Adrenal gland (tissue), 5 donors: ENCODE measurements around the gene SF3B3.

Experiments used
- POLR2A ChIP-seq, 2 donors: fragments of 450-650 bp; IDR thresholded peaks; one replicate each; pipeline ENCODE4 v1.6.1; 2017; ENCODE audit warnings: antibody characterized with exemption in 2 of 2, mild to moderate bottlenecking in 2 of 2, moderate library complexity in 1 of 2
- TF ChIP-seq, protein P1 (sequence below), 6 experiments: fragments of 450-650 bp in 4 of 6; fragments of 200-600 bp in 2 of 6; sonication (generic) in 1 of 6; IDR thresholded peaks; 1 replicate in 5 of 6; 2 replicates in 1 of 6; pipeline versions ENCODE4 v1.5.1 to v1.8.0; 2016 to 2021; ENCODE audit warnings: antibody characterized with exemption in 6 of 6, mild to moderate bottlenecking in 2 of 6, moderate library complexity in 1 of 6
- donor health status: DM: no; HTN: no; CAD: no.

DNA sequence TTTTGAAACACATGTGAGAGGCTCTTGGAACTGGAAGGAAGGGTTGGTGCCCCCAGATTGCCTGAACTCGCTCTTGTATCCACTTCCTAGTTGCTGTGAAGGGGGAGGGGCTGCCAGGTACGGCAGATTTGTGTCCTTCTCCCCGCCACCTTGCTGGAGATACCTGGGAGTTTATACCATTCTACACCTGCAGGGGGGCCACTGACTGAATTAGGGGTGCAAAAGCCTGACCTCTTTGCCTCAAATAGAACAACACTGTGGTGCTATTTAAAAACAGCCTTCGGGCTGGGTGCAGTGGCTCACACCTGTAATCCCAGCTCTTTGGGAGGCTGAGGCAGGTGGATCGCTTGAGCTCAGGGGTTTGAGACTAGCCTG lies 87.6 kb downstream of the SF3B3 start:
- TF ChIP-seq, protein P1, sequence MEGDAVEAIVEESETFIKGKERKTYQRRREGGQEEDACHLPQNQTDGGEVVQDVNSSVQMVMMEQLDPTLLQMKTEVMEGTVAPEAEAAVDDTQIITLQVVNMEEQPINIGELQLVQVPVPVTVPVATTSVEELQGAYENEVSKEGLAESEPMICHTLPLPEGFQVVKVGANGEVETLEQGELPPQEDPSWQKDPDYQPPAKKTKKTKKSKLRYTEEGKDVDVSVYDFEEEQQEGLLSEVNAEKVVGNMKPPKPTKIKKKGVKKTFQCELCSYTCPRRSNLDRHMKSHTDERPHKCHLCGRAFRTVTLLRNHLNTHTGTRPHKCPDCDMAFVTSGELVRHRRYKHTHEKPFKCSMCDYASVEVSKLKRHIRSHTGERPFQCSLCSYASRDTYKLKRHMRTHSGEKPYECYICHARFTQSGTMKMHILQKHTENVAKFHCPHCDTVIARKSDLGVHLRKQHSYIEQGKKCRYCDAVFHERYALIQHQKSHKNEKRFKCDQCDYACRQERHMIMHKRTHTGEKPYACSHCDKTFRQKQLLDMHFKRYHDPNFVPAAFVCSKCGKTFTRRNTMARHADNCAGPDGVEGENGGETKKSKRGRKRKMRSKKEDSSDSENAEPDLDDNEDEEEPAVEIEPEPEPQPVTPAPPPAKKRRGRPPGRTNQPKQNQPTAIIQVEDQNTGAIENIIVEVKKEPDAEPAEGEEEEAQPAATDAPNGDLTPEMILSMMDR (IDR thresholded peaks at IDR 0.05): no peak
- no peak for TF ChIP-seq POLR2A (IDR thresholded peaks at IDR 0.05)
